ENCODE measurements around the gene TOP1.
A peak's percentile ranks its signal among the peaks of the same experiment; 100 is the strongest.

The TOP1 gene

DNA sequence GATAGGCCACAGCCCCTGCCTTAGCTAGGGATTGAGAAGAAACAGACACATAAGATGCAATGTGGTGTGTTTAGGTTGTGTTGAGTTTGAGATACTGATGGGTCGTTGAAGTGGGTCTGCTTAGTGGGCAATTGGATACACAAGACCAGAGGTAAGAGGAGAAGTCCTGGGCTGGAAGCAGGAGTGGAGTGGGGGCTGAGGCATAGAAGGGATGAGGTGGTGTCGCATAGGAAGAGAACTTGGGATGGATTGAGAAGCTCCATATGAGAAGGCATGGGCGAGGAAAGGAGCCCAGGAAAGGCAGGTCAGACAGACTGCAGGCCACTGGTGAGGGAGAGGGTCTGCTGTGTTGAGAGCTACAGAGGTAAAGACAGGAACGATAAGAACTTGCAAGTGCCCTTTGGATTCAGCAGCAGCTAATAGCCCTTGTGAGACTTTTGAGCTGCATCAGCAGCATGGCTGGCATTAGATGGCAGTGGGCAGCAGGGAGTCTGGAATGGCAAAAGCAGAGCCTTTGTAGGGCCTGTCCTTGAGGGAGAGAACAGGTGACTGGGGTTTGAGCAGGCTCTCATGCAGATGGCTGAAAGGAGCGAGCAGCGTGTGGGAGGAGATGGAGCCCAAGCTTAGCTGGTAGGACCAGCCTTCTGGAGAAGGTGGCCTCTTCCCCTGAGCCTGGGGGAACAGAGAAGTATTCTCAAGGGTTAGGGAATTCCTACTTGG, 141.9 kb downstream of the TOP1 start:
- no peak for DNase-seq (ENCODE audit: low read depth)
- no peak for TF ChIP-seq CTCF (conservative IDR thresholded peaks at IDR 0.05; ENCODE audit: low read depth, low read length)
- no peak overlapping the region for H3K4me3 ChIP-seq (ENCODE audit: low read length)

GRCh38 chr20:41171736-41172295, 143.2 kb downstream of the TOP1 start:
- H3K4me3 ChIP-seq (ENCODE audit: low read length): no peak overlapping the region
- no peak for TF ChIP-seq CTCF (conservative IDR thresholded peaks at IDR 0.05; ENCODE audit: low read depth, low read length)
- no peak for DNase-seq (ENCODE audit: low read depth)

DNA sequence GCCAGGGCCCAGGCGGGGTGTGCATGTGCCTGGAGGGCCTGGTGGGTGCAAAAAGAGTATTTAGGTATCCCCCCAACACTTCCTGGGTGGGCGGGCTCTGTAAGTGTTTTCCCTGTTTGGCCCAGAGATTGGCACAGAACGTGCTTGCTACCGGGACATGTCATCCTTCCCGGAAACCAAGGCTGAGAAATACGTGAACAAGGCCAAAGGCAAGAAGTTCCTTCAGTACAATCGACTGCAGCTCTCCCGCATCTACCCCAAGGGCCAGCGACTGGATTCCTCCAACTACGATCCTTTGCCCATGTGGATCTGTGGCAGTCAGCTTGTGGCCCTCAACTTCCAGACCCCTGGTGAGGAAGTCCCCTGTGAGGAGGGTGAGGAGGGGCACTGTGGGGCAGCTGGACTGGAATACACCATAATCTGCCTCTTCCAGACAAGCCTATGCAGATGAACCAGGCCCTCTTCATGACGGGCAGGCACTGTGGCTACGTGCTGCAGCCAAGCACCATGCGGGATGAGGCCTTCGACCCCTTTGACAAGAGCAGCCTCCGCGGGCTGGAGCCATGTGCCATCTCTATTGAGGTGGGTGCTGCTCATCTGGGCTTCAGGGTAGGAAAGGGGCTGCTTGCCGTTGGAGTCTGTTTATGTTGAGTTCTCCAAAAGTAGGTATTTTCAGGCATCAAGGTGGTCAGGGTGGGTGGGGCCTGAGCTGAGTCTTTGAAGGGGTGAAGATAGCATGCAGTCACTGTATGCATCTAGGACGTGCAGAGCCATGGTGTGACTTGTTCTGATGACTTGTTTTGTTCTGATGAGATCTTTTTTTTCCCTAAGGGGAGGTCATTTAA, 143.9 kb downstream of the TOP1 start:
- H3K4me3 ChIP-seq (ENCODE audit: low read length): no peak overlapping the region
- no peak for TF ChIP-seq CTCF (conservative IDR thresholded peaks at IDR 0.05; ENCODE audit: low read depth, low read length)
- DNase-seq (ENCODE audit: low read depth): no peak

DNA sequence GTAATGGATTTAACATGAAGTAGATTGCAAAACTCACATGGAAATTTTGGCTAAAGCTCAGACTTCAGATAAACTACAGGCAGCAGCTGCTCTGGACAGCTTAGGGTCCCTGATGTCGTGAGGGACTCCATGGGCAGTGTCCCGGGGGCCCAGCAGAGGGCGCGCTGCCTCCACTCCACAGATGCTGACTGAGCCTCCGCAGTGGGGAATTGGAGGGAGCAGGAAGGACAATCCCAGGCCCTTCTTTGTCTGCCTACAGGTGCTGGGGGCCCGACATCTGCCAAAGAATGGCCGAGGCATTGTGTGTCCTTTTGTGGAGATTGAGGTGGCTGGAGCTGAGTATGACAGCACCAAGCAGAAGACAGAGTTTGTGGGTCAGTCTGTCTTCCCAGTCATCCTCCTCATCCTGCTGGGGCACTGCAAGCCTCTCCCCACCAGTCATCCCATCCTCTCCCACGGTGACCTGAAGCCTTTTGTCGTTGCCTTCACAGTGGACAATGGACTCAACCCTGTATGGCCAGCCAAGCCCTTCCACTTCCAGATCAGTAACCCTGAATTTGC, 144.6 kb downstream of the TOP1 start:
- TF ChIP-seq CTCF (conservative IDR thresholded peaks at IDR 0.05; ENCODE audit: low read depth, low read length): peak; percentile 99
- no peak for DNase-seq (ENCODE audit: low read depth)
- H3K4me3 ChIP-seq (ENCODE audit: low read length): no peak overlapping the region

DNA sequence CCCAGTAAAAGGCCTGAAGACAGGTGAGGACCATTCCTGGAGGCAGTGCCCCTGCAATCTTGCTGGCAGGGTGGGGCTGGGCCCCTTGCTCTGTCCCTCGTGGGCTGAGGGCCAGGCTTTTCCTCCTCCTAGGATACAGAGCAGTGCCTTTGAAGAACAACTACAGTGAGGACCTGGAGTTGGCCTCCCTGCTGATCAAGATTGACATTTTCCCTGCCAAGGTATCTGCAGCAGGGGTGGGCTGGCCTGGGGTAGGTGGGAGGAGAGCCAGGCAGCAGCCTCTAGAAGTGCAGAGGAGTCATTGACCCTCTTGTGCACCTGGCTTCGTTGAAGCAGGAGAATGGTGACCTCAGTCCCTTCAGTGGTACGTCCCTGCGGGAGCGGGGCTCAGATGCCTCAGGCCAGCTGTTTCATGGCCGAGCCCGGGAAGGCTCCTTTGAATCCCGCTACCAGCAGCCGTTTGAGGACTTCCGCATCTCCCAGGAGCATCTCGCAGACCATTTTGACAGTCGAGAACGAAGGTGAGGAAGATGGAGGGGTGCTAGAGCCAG, 145.2 kb downstream of the TOP1 start:
- no peak for TF ChIP-seq CTCF (conservative IDR thresholded peaks at IDR 0.05; ENCODE audit: low read depth, low read length)
- DNase-seq (ENCODE audit: low read depth): no peak
- H3K4me3 ChIP-seq (ENCODE audit: low read length): no peak overlapping the region

Data from retinal pigment epithelial cell (primary cell).